HCT116 (cell line): ENCODE results near the gene ADCY2. TPM values are rescaled to one million over a fixed set of nuclear protein-coding genes. Genes with fewer than 3 reads are reported as not detected.

Experiments used
- ATAC-seq: fragments of 200-7000 bp; cut with Tn5 transposase; 2 replicates; pipeline ENCODE4 v1.9.1; 2020; ENCODE audit warnings: mild to moderate bottlenecking, moderate library complexity
- BruUV-seq: library from RNA; stranded (reverse); fragments of 400-500 nt; replicated peaks from 2 replicates; lab custom pipeline; 2021; lab: Mats Ljungman, UMichigan
- CTCF ChIA-PET: fragments of 300-600 bp; sonication (Branson Sonifier 250); formaldehyde crosslinking; loops from one replicate; lab custom pipeline; 2021; ENCODE audit warnings: antibody characterized with exemption; lab: Charles Lee
- POLR2A ChIA-PET: fragments of 300-600, 350-600 bp; sonication (Branson Sonifier 250); formaldehyde crosslinking; loops from one replicate; lab custom pipeline; 2021; ENCODE audit warnings: antibody characterized with exemption; lab: Charles Lee
- RAD21 ChIA-PET, 2 experiments: fragments of 300-600 bp; sonication (Branson Sonifier 250); formaldehyde crosslinking; loops; one replicate each; lab custom pipeline; 2023; ENCODE audit warnings: low total read pairs in 2 of 2; ENCODE audit not compliant: uncharacterized antibody in 2 of 2, unreplicated experiment in 2 of 2, low non-redundant PET in 1 of 2; lab: Charles Lee
- DNase-seq: peaks from one replicate; pipeline ENCODE4 v3.0.0-alpha.2; 2010; ENCODE audit warnings: low read depth, low spot score
- H2AFZ ChIP-seq: fragments of 200-600 bp; shearing (Covaris generic), sonication (generic); 2 replicates; pipeline ENCODE4 v1.6.1; 2017; ENCODE audit warnings: low read depth, mixed run types, mixed read lengths, antibody characterized with exemption, low read length; ENCODE audit not compliant: poor library complexity, severe bottlenecking
- H3K27ac ChIP-seq: 2 replicates; pipeline ENCODE4 v1.5.1; 2012; ENCODE audit warnings: low read depth, low read length
- H3K27me3 ChIP-seq: fragments of 200-600 bp; sonication (generic); 2 replicates; pipeline ENCODE4 v1.6.1; 2016; ENCODE audit warnings: mixed run types, low read length, mixed read lengths; ENCODE audit not compliant: insufficient read depth
- H3K36me3 ChIP-seq, 2 experiments: fragments of 200-500 bp in 1 of 2; fragments of 200-600 bp in 1 of 2; sonication (Bioruptor generic) in 1 of 2; sonication (generic) in 1 of 2; 2 replicates each; pipeline versions ENCODE4 v1.5.1 to v1.6.1; 2014 to 2016; ENCODE audit warnings: low read length in 2 of 2, inconsistent platforms in 1 of 2, mixed read lengths in 1 of 2, mixed run types in 1 of 2; ENCODE audit not compliant: insufficient read depth in 2 of 2, control insufficient read depth in 1 of 2
- H3K4me1 ChIP-seq, 2 experiments: fragments of 200-600 bp in 1 of 2; sonication (generic) in 1 of 2; 2 replicates each; pipeline versions ENCODE4 v1.5.1 to v1.6.1; 2012 to 2017; ENCODE audit warnings: low read length in 2 of 2, inconsistent platforms in 1 of 2, mild to moderate bottlenecking in 1 of 2, mixed read lengths in 1 of 2, mixed run types in 1 of 2, moderate library complexity in 1 of 2; ENCODE audit not compliant: insufficient read depth in 2 of 2, control insufficient read depth in 1 of 2
- H3K4me2 ChIP-seq: fragments of 200-600 bp; sonication (generic); 2 replicates; pipeline ENCODE4 v1.6.1; 2017; ENCODE audit warnings: mixed run types, low read length, mixed read lengths
- H3K4me3 ChIP-seq, 2 experiments: fragments of 200-600 bp in 1 of 2; sonication (generic) in 1 of 2; replicated peaks in 1 of 2; 2 replicates each; pipeline ENCODE4 v1.5.1; 2011 to 2016; ENCODE audit warnings: low read length in 2 of 2, control low read depth in 1 of 2, low read depth in 1 of 2, mild to moderate bottlenecking in 1 of 2, mixed read lengths in 1 of 2, mixed run types in 1 of 2
- H3K79me2 ChIP-seq: fragments of 200-600 bp; sonication (generic); 2 replicates; pipeline ENCODE4 v1.6.1; 2017; ENCODE audit warnings: mild to moderate bottlenecking, mixed run types, low read length, moderate library complexity, mixed read lengths; ENCODE audit not compliant: insufficient read depth
- H3K9ac ChIP-seq: fragments of 200-600 bp; sonication (generic); 2 replicates; pipeline ENCODE4 v1.6.1; 2016; ENCODE audit warnings: low read length, mixed read lengths
- H3K9me2 ChIP-seq: fragments of 200-600 bp; sonication (generic), shearing (Covaris generic); 2 replicates; pipeline ENCODE4 v1.6.1; 2017; ENCODE audit warnings: mixed run types, mild to moderate bottlenecking, moderate library complexity; ENCODE audit not compliant: insufficient read depth
- H3K9me3 ChIP-seq, 2 experiments: fragments of 200-500 bp in 1 of 2; fragments of 200-600 bp in 1 of 2; sonication (Bioruptor generic) in 1 of 2; sonication (generic) in 1 of 2; 2 replicates each; pipeline ENCODE4 v1.6.1; 2014 to 2017; ENCODE audit warnings: low read length in 2 of 2, mixed read lengths in 2 of 2, inconsistent platforms in 1 of 2, low read depth in 1 of 2, mild to moderate bottlenecking in 1 of 2, mixed run types in 1 of 2, moderate library complexity in 1 of 2; ENCODE audit not compliant: control insufficient read depth in 1 of 2, insufficient read depth in 1 of 2
- H4K20me1 ChIP-seq: fragments of 200-600 bp; sonication (generic), shearing (Covaris generic); 2 replicates; pipeline ENCODE4 v1.6.1; 2017; ENCODE audit warnings: mixed run types, mild to moderate bottlenecking, moderate library complexity; ENCODE audit not compliant: insufficient read depth
- CBX3 ChIP-seq: IDR thresholded peaks from 2 replicates; pipeline ENCODE4 v1.6.1; 2012; ENCODE audit warnings: low read depth
- EGR1 ChIP-seq: IDR thresholded peaks from 2 replicates; pipeline ENCODE4 v1.6.1; 2012; ENCODE audit warnings: low read depth
- ELF1 ChIP-seq: IDR thresholded peaks from 2 replicates; pipeline ENCODE4 v1.6.1; 2012; ENCODE audit warnings: low read depth, borderline replicate concordance
- EZH2phosphoT487 ChIP-seq: fragments of 200-600 bp; IDR thresholded peaks from 2 replicates; pipeline ENCODE4 v1.6.1; 2018; ENCODE audit warnings: antibody characterized with exemption, borderline replicate concordance
- JUND ChIP-seq: IDR thresholded peaks from 2 replicates; pipeline ENCODE4 v1.6.1; 2012
- POLR2A ChIP-seq: IDR thresholded peaks from 2 replicates; pipeline ENCODE4 v1.7.0; 2011; ENCODE audit warnings: borderline replicate concordance; ENCODE audit not compliant: insufficient read depth, insufficient read length; ENCODE audit errors: extremely low read depth
- POLR2AphosphoS5 ChIP-seq: IDR thresholded peaks from 2 replicates; pipeline ENCODE4 v1.6.1; 2011; ENCODE audit warnings: mild to moderate bottlenecking, low read depth, low read length, moderate library complexity
- REST ChIP-seq: IDR thresholded peaks from 2 replicates; pipeline ENCODE4 v1.6.1; 2012; ENCODE audit warnings: low read depth
- SIN3A ChIP-seq: IDR thresholded peaks from 2 replicates; pipeline ENCODE4 v1.6.1; 2012; ENCODE audit warnings: low read depth
- SP1 ChIP-seq: IDR thresholded peaks from 2 replicates; pipeline ENCODE4 v1.6.1; 2012; ENCODE audit warnings: low read depth
- TCF7L2 ChIP-seq: IDR thresholded peaks from 2 replicates; pipeline ENCODE4 v1.7.0; 2011; ENCODE audit warnings: borderline replicate concordance, inconsistent platforms; ENCODE audit not compliant: insufficient read depth, insufficient read length; ENCODE audit errors: extremely low read depth
- YY1 ChIP-seq: IDR thresholded peaks from 2 replicates; pipeline ENCODE4 v1.6.1; 2011; ENCODE audit warnings: low read length, low read depth, moderate library complexity, mild to moderate bottlenecking; ENCODE audit not compliant: insufficient replicate concordance; ENCODE audit errors: extremely low read depth
- ZBTB33 ChIP-seq: IDR thresholded peaks from 2 replicates; pipeline ENCODE4 v1.6.1; 2011; ENCODE audit warnings: mild to moderate bottlenecking, low read length, moderate library complexity; ENCODE audit not compliant: insufficient replicate concordance; ENCODE audit errors: extremely low read depth
- ZNF274 ChIP-seq: fragments of 200-500 bp; sonication (Bioruptor generic); IDR thresholded peaks from 2 replicates; pipeline ENCODE4 v1.6.1; 2014; ENCODE audit warnings: mild to moderate bottlenecking, low read depth, low read length, inconsistent platforms
- intact Hi-C: fragments of 100-400 bp; cut with micrococcal nuclease; formaldehyde crosslinking; loops from 2 replicates; pipeline ENCODE4 v1.10.0; 2022
- total RNA-seq: library from RNA; stranded (reverse); gene quantifications from one replicate; pipeline ENCODE4 v1.2.1, GENCODE V29; 2021; ENCODE audit not compliant: unreplicated experiment
- TF ChIP-seq, protein P1 (sequence below): IDR thresholded peaks from 2 replicates; pipeline ENCODE4 v1.6.1; 2012
- TF ChIP-seq, protein P2 (sequence below), 3 experiments: fragments of 200-600 bp in 1 of 3; sonication (generic) in 1 of 3; IDR thresholded peaks in 2 of 3; conservative IDR thresholded peaks in 1 of 3; 2 replicates each; pipeline ENCODE4 v1.5.1; 2012 to 2017; ENCODE audit warnings: low read depth in 2 of 3, low read length in 2 of 3, antibody characterized with exemption in 1 of 3, borderline replicate concordance in 1 of 3, control low read depth in 1 of 3, mild to moderate bottlenecking in 1 of 3, mixed read lengths in 1 of 3, mixed run types in 1 of 3, moderate library complexity in 1 of 3; ENCODE audit not compliant: insufficient read depth in 1 of 3

ADCY2 gene
- total RNA-seq, 1 experiment from 2014 or later = 0.15 TPM

GRCh38 chr5:7759257-7759871 is 363.4 kb downstream of the ADCY2 start (continued):
- no peak for TF ChIP-seq ELF1

GRCh38 chr5:7759951-7760580 is 364.1 kb downstream of the ADCY2 start:
- H3K36me3 ChIP-seq = no peaks in the 10 kb centered on the region
- BruUV-seq = no TSS peak
- H4K20me1 ChIP-seq = no peaks in the 10 kb centered on the region
- no peak overlapping the region for H2AFZ ChIP-seq
- H3K4me1 ChIP-seq = no peaks in the 10 kb centered on the region
- H3K4me2 ChIP-seq = no peak overlapping the region
- H3K4me3 ChIP-seq = no peak overlapping the region
- H3K9me3 ChIP-seq = no peaks in the 10 kb centered on the region
- ATAC-seq (no peak), DNase-seq (no peak)
- no peak overlapping the region for H3K9ac ChIP-seq
- peaks cover 2% of the 10 kb centered on the region; the same call in 1 of the 2 replicates for H3K27me3 ChIP-seq
- no peaks in the 10 kb centered on the region for H3K79me2 ChIP-seq
- H3K9me2 ChIP-seq = no peaks in the 10 kb centered on the region
- no peak overlapping the region for H3K27ac ChIP-seq
- RAD21 ChIA-PET = no interaction called here
- CTCF ChIA-PET = no interaction called here
- intact Hi-C loops = loop anchor here (10.0 kb wide), 1 partner anchor 935 kb away; no protein-coding TSS in a partner anchor
- POLR2A ChIA-PET = no interaction called here
- TF ChIP-seq, protein P1, sequence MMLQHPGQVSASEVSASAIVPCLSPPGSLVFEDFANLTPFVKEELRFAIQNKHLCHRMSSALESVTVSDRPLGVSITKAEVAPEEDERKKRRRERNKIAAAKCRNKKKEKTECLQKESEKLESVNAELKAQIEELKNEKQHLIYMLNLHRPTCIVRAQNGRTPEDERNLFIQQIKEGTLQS = no peak
- TF ChIP-seq TCF7L2 (no peak), JUND (no peak), ELF1 (no peak), SIN3A (no peak), YY1 (no peak), POLR2A (no peak), EZH2phosphoT487 (no peak), ZNF274 (no peak), CBX3 (no peak), POLR2AphosphoS5 (no peak), ZBTB33 (no peak), EGR1 (no peak), REST (no peak), SP1 (no peak)
- TF ChIP-seq, protein P2, sequence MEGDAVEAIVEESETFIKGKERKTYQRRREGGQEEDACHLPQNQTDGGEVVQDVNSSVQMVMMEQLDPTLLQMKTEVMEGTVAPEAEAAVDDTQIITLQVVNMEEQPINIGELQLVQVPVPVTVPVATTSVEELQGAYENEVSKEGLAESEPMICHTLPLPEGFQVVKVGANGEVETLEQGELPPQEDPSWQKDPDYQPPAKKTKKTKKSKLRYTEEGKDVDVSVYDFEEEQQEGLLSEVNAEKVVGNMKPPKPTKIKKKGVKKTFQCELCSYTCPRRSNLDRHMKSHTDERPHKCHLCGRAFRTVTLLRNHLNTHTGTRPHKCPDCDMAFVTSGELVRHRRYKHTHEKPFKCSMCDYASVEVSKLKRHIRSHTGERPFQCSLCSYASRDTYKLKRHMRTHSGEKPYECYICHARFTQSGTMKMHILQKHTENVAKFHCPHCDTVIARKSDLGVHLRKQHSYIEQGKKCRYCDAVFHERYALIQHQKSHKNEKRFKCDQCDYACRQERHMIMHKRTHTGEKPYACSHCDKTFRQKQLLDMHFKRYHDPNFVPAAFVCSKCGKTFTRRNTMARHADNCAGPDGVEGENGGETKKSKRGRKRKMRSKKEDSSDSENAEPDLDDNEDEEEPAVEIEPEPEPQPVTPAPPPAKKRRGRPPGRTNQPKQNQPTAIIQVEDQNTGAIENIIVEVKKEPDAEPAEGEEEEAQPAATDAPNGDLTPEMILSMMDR (IDR thresholded peaks at IDR 0.05 in 2 of 3, conservative IDR thresholded peaks at IDR 0.05 in 1 of 3; ENCODE audit: borderline replicate concordance in 1 of 3, insufficient read depth in 1 of 3, low read depth in 2 of 3, low read length in 2 of 3) = no peak
